ENCODE results near the gene CEBPE.

DNA sequence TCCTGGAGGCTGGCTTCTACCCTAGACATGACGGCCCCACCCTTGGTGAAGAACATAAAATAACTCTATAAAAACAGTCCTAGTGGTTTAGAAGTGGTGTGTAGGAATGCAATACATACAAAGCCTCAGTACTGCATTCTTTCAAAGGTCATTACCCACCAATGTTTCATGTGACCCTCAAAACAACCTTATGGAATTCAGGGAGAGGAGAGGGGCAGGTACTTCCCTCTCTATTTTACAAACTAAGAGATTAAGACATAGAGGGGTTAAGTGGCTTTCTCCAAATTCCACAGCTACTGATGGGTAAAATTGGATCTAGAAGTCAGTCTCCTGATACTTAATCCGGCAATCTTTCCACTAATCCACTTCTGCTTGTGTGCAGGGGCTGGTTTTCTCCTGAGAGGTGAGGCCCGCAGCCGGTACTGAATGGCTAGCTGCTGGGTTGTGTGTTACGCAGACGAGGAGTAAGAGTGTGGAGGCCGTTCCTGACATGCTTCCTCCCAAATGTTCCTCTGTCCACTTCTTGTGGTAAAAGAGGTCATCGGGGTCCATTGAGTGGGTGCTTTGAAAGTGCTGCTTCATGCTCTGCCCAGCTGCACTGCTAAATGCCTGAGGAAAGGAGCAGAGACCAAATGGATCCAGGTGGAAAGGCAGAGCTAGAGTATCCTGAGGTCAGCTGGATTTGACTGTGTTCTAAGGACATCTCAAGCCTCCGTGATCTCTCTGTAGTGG, 48.2 kb upstream of the CEBPE start:
- no peak for TF ChIP-seq EZH2phosphoT487 (conservative IDR thresholded peaks at IDR 0.05; ENCODE audit: low read length)
- TF ChIP-seq, protein P1, sequence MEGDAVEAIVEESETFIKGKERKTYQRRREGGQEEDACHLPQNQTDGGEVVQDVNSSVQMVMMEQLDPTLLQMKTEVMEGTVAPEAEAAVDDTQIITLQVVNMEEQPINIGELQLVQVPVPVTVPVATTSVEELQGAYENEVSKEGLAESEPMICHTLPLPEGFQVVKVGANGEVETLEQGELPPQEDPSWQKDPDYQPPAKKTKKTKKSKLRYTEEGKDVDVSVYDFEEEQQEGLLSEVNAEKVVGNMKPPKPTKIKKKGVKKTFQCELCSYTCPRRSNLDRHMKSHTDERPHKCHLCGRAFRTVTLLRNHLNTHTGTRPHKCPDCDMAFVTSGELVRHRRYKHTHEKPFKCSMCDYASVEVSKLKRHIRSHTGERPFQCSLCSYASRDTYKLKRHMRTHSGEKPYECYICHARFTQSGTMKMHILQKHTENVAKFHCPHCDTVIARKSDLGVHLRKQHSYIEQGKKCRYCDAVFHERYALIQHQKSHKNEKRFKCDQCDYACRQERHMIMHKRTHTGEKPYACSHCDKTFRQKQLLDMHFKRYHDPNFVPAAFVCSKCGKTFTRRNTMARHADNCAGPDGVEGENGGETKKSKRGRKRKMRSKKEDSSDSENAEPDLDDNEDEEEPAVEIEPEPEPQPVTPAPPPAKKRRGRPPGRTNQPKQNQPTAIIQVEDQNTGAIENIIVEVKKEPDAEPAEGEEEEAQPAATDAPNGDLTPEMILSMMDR (IDR thresholded peaks at IDR 0.05; ENCODE audit: insufficient read depth, low read length, poor library complexity, severe bottlenecking) = no peak

Data from SU-DHL-6 (cell line).